ENCODE results near the gene SPO11. TPM values are rescaled to one million over a fixed set of nuclear protein-coding genes. Genes with fewer than 3 reads are reported as not detected.

SPO11 gene
- total RNA-seq, 1 donor from 2014 or later: not detected

GRCh38 chr20:57335392-57335791 lies 5.8 kb downstream of the SPO11 start:
- H3K79me2 ChIP-seq (ENCODE audit: low read depth): no peaks in the 10 kb centered on the region
- Mint-ChIP-seq H3K4me3 (no peak overlapping the region), H3K27ac (no peak overlapping the region), H3K36me3 (no peaks in the 10 kb centered on the region), H3K27me3 (ENCODE audit: insufficient read depth, low read depth) (no peaks in the 10 kb centered on the region), H3K9me3 (peaks cover 2% of the 10 kb centered on the region), H3K4me1 (peaks cover 15% of the 10 kb centered on the region)
- H3K4me2 ChIP-seq: no peak overlapping the region
- H3K36me3 ChIP-seq: no peaks in the 10 kb centered on the region
- no peak overlapping the region for H3K27ac ChIP-seq
- no peak overlapping the region for H3K4me3 ChIP-seq
- DNase-seq (ENCODE audit: low spot score): no peak
- TF ChIP-seq EZH2phosphoT487 (IDR thresholded peaks at IDR 0.05): no peak
- no peak for TF ChIP-seq EZH2 (IDR thresholded peaks at IDR 0.05)
- peak; percentile 32 for TF ChIP-seq CTCF (IDR thresholded peaks at IDR 0.05)
- no peaks in the 10 kb centered on the region for H4K20me1 ChIP-seq (ENCODE audit: low read depth)
- no peaks in the 10 kb centered on the region for H3F3A ChIP-seq (ENCODE audit: low read depth)
- no peaks in the 10 kb centered on the region for H3K4me1 ChIP-seq
- no peak overlapping the region for H3K9ac ChIP-seq
- H3K27me3 ChIP-seq: no peaks in the 10 kb centered on the region
- no peak overlapping the region for H2AFZ ChIP-seq (replicated peaks)
- no peaks in the 10 kb centered on the region for H3K9me3 ChIP-seq (ENCODE audit: low read depth)

DNA sequence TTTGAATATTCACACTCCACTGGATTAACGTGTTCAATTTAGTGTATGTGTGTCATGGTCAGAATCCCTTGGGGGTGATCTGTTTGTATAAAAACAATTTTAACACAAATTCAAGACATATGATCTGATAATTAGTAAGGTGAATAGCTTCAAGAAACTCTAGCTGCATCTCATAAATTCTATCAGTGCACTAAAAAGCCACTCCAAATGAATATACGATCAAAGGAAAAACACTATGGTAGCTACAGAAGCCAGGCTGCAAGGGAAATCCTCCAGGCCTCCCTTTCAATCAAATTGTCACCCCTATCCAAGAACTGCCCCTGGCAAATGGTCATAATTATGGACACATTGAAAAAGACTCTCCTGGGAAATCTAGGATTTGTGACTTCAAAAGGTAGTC lies 12.1 kb downstream of the SPO11 start:
- Histone ChIP-seq H3K79me2 (ENCODE audit: low read depth) (no peaks in the 10 kb centered on the region), H3K27me3 (peaks cover 5% of the 10 kb centered on the region), H2AFZ (replicated peaks) (no peak overlapping the region), H3K4me2 (no peak overlapping the region), H3K27ac (no peak overlapping the region), H3K4me1 (peaks cover 4% of the 10 kb centered on the region), H4K20me1 (ENCODE audit: low read depth) (no peaks in the 10 kb centered on the region), H3K9ac (no peak overlapping the region), H3F3A (ENCODE audit: low read depth) (peaks cover 10% of the 10 kb centered on the region), H3K4me3 (no peak overlapping the region), H3K9me3 (ENCODE audit: low read depth) (no peaks in the 10 kb centered on the region), H3K36me3 (no peaks in the 10 kb centered on the region)
- H3K4me1 Mint-ChIP-seq: peaks cover 6% of the 10 kb centered on the region
- H3K27me3 Mint-ChIP-seq (ENCODE audit: insufficient read depth, low read depth): no peaks in the 10 kb centered on the region
- no peak overlapping the region for H3K27ac Mint-ChIP-seq
- no peaks in the 10 kb centered on the region for H3K36me3 Mint-ChIP-seq
- TF ChIP-seq CTCF (IDR thresholded peaks at IDR 0.05): no peak
- TF ChIP-seq EZH2phosphoT487 (IDR thresholded peaks at IDR 0.05): no peak
- TF ChIP-seq EZH2 (IDR thresholded peaks at IDR 0.05): no peak
- no peak overlapping the region for H3K4me3 Mint-ChIP-seq
- H3K9me3 Mint-ChIP-seq: peaks cover 2% of the 10 kb centered on the region
- DNase-seq (ENCODE audit: low spot score): no peak

GRCh38 chr20:57342829-57343228 lies 13.2 kb downstream of the SPO11 start:
- TF ChIP-seq EZH2phosphoT487 (IDR thresholded peaks at IDR 0.05) (no peak), EZH2 (IDR thresholded peaks at IDR 0.05) (no peak), CTCF (IDR thresholded peaks at IDR 0.05) (no peak)
- H3K4me2 ChIP-seq: no peak overlapping the region
- H3K27me3 ChIP-seq: peaks cover 5% of the 10 kb centered on the region

More at GRCh38 chr20:57342829-57343228, 13.2 kb downstream of the SPO11 start:
- Mint-ChIP-seq H3K27me3 (ENCODE audit: insufficient read depth, low read depth) (no peaks in the 10 kb centered on the region), H3K9me3 (peaks cover 2% of the 10 kb centered on the region), H3K4me3 (no peak overlapping the region), H3K27ac (no peak overlapping the region), H3K36me3 (no peaks in the 10 kb centered on the region), H3K4me1 (peaks cover 6% of the 10 kb centered on the region)
- Histone ChIP-seq H3K27ac (no peak overlapping the region), H3F3A (ENCODE audit: low read depth) (peaks cover 10% of the 10 kb centered on the region), H3K9me3 (ENCODE audit: low read depth) (no peaks in the 10 kb centered on the region), H3K4me1 (peaks cover 4% of the 10 kb centered on the region), H2AFZ (replicated peaks) (no peak overlapping the region), H3K4me3 (no peak overlapping the region), H3K79me2 (ENCODE audit: low read depth) (no peaks in the 10 kb centered on the region), H4K20me1 (ENCODE audit: low read depth) (no peaks in the 10 kb centered on the region), H3K9ac (no peak overlapping the region), H3K36me3 (no peaks in the 10 kb centered on the region)
- DNase-seq (ENCODE audit: low spot score): no peak
